PC-3 (cell line): ENCODE results near the gene NFKB2. TPM values are rescaled to one million over a fixed set of nuclear protein-coding genes. Genes with fewer than 3 reads are reported as not detected.

Experiments used
- ATAC-seq: fragments of 200-7000 bp; cut with Tn5 transposase; 2 replicates; pipeline ENCODE4 v1.9.1; 2020; ENCODE audit warnings: mild to moderate bottlenecking, moderate library complexity
- BruUV-seq: library from RNA; stranded (reverse); fragments of 400-500 nt; replicated peaks from 2 replicates; lab custom pipeline; 2021; lab: Mats Ljungman, UMichigan
- CTCF ChIA-PET: fragments of 300-600 bp; sonication (Branson Sonifier 250); formaldehyde crosslinking; loops from one replicate; lab custom pipeline; 2022; ENCODE audit warnings: antibody characterized with exemption; lab: Charles Lee
- POLR2A ChIA-PET: fragments of 300-600 bp; sonication (Branson Sonifier 250); formaldehyde crosslinking; loops from one replicate; lab custom pipeline; 2022; ENCODE audit warnings: antibody characterized with exemption; ENCODE audit not compliant: unreplicated experiment; lab: Charles Lee
- DNase-seq: peaks from one replicate; pipeline ENCODE4 v3.0.0-alpha.2; 2015
- H2AFZ ChIP-seq: fragments of 300-600 bp; sonication (generic); 2 replicates; pipeline ENCODE4 v1.6.0; 2016; ENCODE audit warnings: antibody characterized with exemption, low read length
- H3F3A ChIP-seq: fragments of 300-600 bp; sonication (generic); one replicate; pipeline ENCODE4 v1.6.0; 2017; ENCODE audit warnings: antibody characterized with exemption, low read length, control low read depth, mild to moderate bottlenecking; ENCODE audit not compliant: unreplicated experiment
- H3K27ac ChIP-seq: fragments of 300-600 bp; sonication (generic); 2 replicates; pipeline ENCODE4 v1.5.1; 2016; ENCODE audit warnings: mild to moderate bottlenecking, low read length
- H3K27me3 ChIP-seq: fragments of 300-600 bp; sonication (generic); 2 replicates; pipeline ENCODE4 v1.6.1; 2016; ENCODE audit warnings: low read length, mixed read lengths
- H3K36me3 ChIP-seq: fragments of 300-600 bp; sonication (generic); 2 replicates; pipeline ENCODE4 v1.6.1; 2016; ENCODE audit warnings: low read depth, mixed run types, low read length, mixed read lengths
- H3K4me1 ChIP-seq: fragments of 300-600 bp; sonication (generic); 2 replicates; pipeline ENCODE4 v1.5.1; 2016; ENCODE audit warnings: low read length; ENCODE audit not compliant: insufficient read depth
- H3K4me2 ChIP-seq: fragments of 300-600 bp; sonication (generic); 2 replicates; pipeline ENCODE4 v1.6.0; 2016; ENCODE audit warnings: low read length
- H3K4me3 ChIP-seq: fragments of 300-600 bp; sonication (generic); 2 replicates; pipeline ENCODE4 v1.5.1; 2016; ENCODE audit warnings: mild to moderate bottlenecking, low read length, mixed read lengths
- H3K79me2 ChIP-seq: fragments of 300-600 bp; sonication (generic); 2 replicates; pipeline ENCODE4 v1.6.1; 2017; ENCODE audit warnings: low read length, mixed read lengths
- H3K9ac ChIP-seq: fragments of 300-600 bp; sonication (generic); 2 replicates; pipeline ENCODE4 v1.6.0; 2016; ENCODE audit warnings: mild to moderate bottlenecking, low read length
- H3K9me2 ChIP-seq: fragments of 300-600 bp; sonication (generic); replicated peaks from 2 replicates; pipeline ENCODE4 v1.6.1; 2016; ENCODE audit warnings: mixed run types, low read length, mixed read lengths
- H3K9me3 ChIP-seq: fragments of 300-600 bp; sonication (generic); 2 replicates; pipeline ENCODE4 v1.6.1; 2016; ENCODE audit warnings: low read length, mixed read lengths
- H4K20me1 ChIP-seq: fragments of 300-600 bp; sonication (generic); 2 replicates; pipeline ENCODE4 v1.6.1; 2016; ENCODE audit warnings: low read length, mixed read lengths
- EZH2 ChIP-seq: fragments of 300-600 bp; sonication (generic); IDR thresholded peaks from one replicate; pipeline ENCODE4 v1.6.1; 2017; ENCODE audit warnings: antibody characterized with exemption, mild to moderate bottlenecking, low read length; ENCODE audit not compliant: unreplicated experiment
- EZH2phosphoT487 ChIP-seq: fragments of 300-600 bp; sonication (generic); IDR thresholded peaks from 2 replicates; pipeline ENCODE4 v1.6.1; 2018; ENCODE audit warnings: mild to moderate bottlenecking, antibody characterized with exemption, low read length, borderline replicate concordance
- intact Hi-C: fragments of 100-400 bp; cut with micrococcal nuclease; formaldehyde crosslinking; loops from 2 replicates; pipeline ENCODE4 v1.9.0; 2023
- total RNA-seq: library from RNA; depleted of rRNA; stranded (reverse); fragments of >200 nt; gene quantifications from 2 replicates; pipeline ENCODE4 v1.2.3, GENCODE V29; 2014
- TF ChIP-seq, protein P1 (sequence below): fragments of 300-600 bp; sonication (generic); conservative IDR thresholded peaks from 2 replicates; pipeline ENCODE4 v1.5.1; 2017; ENCODE audit warnings: antibody characterized with exemption, low read depth, mild to moderate bottlenecking, low read length

The NFKB2 gene
- total RNA-seq, 1 experiment from 2014 or later, result 45.0 TPM

DNA sequence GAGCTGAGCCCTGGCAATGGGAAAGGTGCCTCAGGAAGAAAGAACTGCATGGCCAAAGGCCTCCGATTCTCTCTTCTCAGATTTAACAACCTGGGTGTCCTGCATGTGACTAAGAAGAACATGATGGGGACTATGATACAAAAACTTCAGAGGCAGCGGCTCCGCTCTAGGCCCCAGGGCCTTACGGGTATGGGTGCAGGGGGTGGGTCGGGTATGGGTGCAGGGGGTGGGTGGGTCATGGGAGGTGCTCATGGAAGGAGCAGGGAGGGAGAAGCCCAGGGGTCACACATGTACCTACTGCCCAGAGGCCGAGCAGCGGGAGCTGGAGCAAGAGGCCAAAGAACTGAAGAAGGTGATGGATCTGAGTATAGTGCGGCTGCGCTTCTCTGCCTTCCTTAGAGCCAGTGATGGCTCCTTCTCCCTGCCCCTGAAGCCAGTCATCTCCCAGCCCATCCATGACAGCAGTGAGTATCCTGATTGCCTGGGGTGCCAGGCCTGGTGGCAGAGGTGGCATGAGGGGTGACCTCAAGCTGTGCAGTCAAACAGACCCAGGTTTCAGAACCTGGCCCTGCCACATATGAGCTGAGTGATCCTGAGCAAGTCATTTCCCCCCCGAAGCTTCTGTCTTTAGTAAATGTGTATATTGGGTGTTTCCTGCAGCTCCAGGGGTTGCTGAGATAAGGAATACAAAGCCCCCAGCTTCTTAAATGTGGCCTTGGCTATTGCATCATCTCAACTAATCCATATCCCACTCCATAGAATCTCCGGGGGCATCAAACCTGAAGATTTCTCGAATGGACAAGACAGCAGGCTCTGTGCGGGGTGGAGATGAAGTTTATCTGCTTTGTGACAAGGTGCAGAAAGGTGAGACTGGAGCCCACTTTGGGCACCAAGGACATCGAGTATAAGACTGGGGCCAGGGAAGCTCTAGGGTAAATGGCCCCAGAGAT is 2.0 kb downstream of the NFKB2 start:
- DNase-seq (no peak), ATAC-seq (no peak)
- BruUV-seq, result no TSS peak
- Histone ChIP-seq H3K9ac (no peak overlapping the region), H3K4me2 (peak overlapping the region; percentile 99; the same call in 1 of the 2 replicates), H3K36me3 (no peaks in the 10 kb centered on the region; the same call in 1 of the 2 replicates), H2AFZ (no peak overlapping the region), H3K27ac (no peak overlapping the region), H3K4me1 (peaks cover 35% of the 10 kb centered on the region), H3K4me3 (no peak overlapping the region), H3K9me2 (no peaks in the 10 kb centered on the region), H3K27me3 (no peaks in the 10 kb centered on the region), H3K79me2 (peaks cover 15% of the 10 kb centered on the region), H3F3A (no peaks in the 10 kb centered on the region), H4K20me1 (no peaks in the 10 kb centered on the region), H3K9me3 (no peaks in the 10 kb centered on the region)
- intact Hi-C loops, result no loop called here
- CTCF ChIA-PET, result no interaction called here
- POLR2A ChIA-PET, result no interaction called here
- TF ChIP-seq, protein P1, sequence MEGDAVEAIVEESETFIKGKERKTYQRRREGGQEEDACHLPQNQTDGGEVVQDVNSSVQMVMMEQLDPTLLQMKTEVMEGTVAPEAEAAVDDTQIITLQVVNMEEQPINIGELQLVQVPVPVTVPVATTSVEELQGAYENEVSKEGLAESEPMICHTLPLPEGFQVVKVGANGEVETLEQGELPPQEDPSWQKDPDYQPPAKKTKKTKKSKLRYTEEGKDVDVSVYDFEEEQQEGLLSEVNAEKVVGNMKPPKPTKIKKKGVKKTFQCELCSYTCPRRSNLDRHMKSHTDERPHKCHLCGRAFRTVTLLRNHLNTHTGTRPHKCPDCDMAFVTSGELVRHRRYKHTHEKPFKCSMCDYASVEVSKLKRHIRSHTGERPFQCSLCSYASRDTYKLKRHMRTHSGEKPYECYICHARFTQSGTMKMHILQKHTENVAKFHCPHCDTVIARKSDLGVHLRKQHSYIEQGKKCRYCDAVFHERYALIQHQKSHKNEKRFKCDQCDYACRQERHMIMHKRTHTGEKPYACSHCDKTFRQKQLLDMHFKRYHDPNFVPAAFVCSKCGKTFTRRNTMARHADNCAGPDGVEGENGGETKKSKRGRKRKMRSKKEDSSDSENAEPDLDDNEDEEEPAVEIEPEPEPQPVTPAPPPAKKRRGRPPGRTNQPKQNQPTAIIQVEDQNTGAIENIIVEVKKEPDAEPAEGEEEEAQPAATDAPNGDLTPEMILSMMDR, result no peak
- TF ChIP-seq EZH2phosphoT487 (no peak), EZH2 (no peak)

DNA sequence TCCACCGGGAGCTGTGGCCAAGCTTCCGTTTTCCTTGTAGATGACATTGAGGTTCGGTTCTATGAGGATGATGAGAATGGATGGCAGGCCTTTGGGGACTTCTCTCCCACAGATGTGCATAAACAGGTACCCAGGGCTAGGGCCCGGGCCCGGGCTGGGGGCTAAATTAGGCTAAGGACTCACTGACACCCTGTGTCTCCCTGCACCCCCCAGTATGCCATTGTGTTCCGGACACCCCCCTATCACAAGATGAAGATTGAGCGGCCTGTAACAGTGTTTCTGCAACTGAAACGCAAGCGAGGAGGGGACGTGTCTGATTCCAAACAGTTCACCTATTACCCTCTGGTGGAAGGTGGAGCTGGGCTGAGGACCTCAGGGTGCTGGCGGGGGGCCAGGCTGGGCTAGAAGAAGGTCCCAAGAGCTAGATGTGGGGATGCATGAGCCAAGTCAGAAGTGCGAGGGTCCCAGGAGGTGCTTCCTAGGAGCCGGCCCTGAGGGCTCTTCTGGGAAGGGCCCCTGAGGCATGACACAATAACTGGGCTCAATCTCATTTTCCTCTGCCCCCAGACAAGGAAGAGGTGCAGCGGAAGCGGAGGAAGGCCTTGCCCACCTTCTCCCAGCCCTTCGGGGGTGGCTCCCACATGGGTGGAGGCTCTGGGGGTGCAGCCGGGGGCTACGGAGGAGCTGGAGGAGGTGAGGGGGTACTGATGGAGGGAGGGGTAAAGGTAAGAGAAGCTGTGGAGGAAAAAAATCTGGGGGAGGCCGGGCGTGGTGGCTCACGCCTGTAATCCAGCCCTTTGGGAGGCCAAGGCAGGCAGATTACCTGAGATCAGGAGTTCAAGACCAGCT is 2.9 kb downstream of the NFKB2 start:
- CTCF ChIA-PET, result interaction anchor here (0.6 kb wide), 1 partner anchor 49 kb away, joined by 4 read pairs; no protein-coding TSS in a partner anchor

More for the DNA sequence above, 2.9 kb downstream of the NFKB2 start:
- H3F3A ChIP-seq, result no peaks in the 10 kb centered on the region
- H3K36me3 ChIP-seq, result no peaks in the 10 kb centered on the region; the same call in 1 of the 2 replicates
- H2AFZ ChIP-seq, result no peak overlapping the region
- H3K9ac ChIP-seq, result no peak overlapping the region
- no peaks in the 10 kb centered on the region for H3K27me3 ChIP-seq
- no peaks in the 10 kb centered on the region for H4K20me1 ChIP-seq
- H3K4me3 ChIP-seq, result no peak overlapping the region; the same call in 1 of the 2 replicates
- peaks cover 35% of the 10 kb centered on the region for H3K4me1 ChIP-seq
- ATAC-seq (no peak), DNase-seq (no peak)
- no TSS peak for BruUV-seq
- H3K27ac ChIP-seq, result no peak overlapping the region
- POLR2A ChIA-PET, result no interaction called here
- H3K9me3 ChIP-seq, result no peaks in the 10 kb centered on the region
- TF ChIP-seq EZH2phosphoT487 (no peak), EZH2 (no peak)
- TF ChIP-seq, protein P1, result no peak
- peaks cover 15% of the 10 kb centered on the region for H3K79me2 ChIP-seq
- intact Hi-C loops, result loop anchor here (1.0 kb wide), 1 partner anchor 169 kb away; no protein-coding TSS in a partner anchor
- H3K9me2 ChIP-seq, result no peaks in the 10 kb centered on the region
- H3K4me2 ChIP-seq, result peak overlapping the region; percentile 84; the same call in 1 of the 2 replicates
